ENCODE data around the gene NEK2.

NEK2 gene

GRCh38 chr1:211613951-211614350, 61.5 kb downstream of the NEK2 start:
- in situ Hi-C loops (cut with HindIII; ENCODE audit: low sequenced_read_pairs): no loop called here

- in situ Hi-C loops (cut with HindIII; ENCODE audit: low sequenced_read_pairs): no loop called here
Observed at GRCh38 chr1:211613108-211613947, 62.1 kb downstream of the NEK2 start.

GRCh38 chr1:211612786-211613107, 62.7 kb downstream of the NEK2 start:
- in situ Hi-C loops (cut with HindIII; ENCODE audit: low sequenced_read_pairs): no loop called here
